A172 (cell line): ENCODE measurements around the gene CHDH. TPM values are rescaled to one million over a fixed set of nuclear protein-coding genes. Genes with fewer than 3 reads are reported as not detected.

Experiments
- DNase-seq: peaks from one replicate; pipeline ENCODE4 v3.0.0-alpha.2; 2015; ENCODE audit warnings: low spot score
- total RNA-seq: library from RNA; depleted of rRNA; stranded (reverse); fragments of >200 nt; shearing (Covaris generic); gene quantifications from 2 replicates; pipeline ENCODE4 v1.2.3, GENCODE V29; 2014

Gene CHDH
- total RNA-seq, 1 experiment from 2014 or later, result 0.67 TPM

DNA sequence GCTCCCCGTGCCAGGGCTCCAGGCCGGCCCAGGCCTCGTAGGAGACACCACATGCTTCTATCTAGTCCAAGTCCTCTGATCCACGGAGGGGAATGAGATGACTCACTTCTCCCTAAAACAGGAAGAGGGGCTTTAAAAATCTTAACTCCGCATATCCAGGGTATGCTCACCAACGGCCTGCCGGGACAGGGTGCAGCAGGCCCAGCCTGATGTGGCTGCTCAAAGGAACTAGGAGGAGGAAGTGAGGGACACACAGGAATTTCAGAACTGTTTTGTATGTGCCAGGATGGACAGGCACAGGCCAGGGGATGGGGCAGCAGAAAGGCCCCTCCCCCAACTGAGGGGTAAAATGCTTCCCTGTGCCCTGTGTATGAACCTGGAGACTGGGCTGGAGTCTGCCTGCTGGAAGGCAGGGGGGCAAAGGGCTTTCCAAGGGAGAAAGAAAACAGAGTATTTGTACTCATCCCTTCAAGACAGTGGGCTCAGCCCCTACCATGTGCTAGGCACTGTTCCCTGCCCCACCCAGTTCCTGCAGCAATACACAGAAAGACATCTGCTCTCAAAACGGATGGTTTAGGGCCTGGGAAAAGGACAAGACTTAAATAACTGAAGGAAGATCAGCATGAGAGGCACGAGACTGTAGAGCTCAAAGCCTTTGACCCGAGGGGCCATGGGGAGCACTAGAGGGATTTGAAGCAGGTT is 22.1 kb downstream of the CHDH start:
- no peak for DNase-seq

DNA sequence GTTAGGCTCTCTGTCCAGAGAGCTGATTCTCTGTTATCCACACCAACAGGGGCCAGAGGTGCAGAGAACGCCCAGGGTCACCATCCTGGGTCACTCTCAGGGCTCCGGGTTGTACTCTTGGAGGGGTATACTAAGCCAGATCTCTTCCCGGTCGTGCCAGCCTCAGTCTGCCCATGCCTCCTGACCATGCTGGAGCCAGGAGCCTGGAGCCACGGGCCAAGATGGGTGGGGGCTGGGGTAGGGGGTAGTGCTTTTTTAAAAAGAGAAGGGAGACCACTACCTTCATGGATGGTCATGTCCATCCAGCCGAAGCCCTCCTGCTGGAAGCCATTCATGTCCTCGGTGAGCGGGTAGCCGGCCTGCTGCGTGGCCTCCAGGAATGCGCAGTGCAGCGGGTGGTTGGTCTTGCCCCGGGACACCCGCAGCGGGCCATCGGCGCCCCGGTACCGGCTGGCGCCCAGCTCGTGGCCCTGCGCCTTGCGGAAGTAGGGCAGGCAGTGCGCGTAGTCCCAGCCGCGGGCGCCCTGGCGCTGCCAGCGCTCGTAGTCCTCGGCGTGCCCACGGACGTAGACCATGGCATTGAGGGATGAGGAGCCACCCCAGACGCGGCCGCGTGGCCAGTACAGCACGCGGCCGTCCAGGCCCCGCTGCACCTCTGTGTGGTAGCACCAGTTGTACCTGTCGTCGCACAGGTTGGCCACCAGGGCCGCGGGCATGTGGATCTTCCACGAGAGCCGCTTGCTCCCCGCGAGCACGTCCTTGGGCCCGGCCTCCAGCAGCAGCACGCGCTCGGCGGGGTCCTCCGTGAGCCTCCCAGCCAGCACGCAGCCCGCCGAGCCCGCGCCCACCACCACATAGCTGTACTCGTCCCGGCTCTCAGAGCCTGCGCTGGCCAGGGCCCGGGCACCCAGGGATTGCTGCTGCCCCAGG is 22.9 kb downstream of the CHDH start:
- DNase-seq, result no peak

DNA sequence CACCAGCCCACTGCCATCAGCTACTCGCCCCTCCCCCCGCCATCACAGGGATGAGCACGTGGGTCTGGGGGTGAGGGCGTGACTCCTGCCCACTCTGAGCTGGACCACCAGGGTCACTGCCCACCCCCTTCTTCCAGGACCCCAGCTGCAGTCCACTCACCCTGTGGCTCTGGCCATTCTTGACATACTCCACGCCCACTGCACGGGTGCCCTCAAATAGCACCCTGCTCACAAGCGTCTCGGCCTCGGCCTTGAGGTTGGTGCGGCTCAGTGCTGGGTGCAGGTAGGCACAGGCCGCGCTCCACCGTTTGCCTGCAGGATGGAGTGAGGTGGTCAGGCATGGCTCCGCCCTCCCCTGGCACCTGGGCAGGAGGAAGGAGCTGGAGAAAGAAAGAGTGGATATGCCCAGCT is 23.9 kb downstream of the CHDH start:
- DNase-seq, result no peak

DNA sequence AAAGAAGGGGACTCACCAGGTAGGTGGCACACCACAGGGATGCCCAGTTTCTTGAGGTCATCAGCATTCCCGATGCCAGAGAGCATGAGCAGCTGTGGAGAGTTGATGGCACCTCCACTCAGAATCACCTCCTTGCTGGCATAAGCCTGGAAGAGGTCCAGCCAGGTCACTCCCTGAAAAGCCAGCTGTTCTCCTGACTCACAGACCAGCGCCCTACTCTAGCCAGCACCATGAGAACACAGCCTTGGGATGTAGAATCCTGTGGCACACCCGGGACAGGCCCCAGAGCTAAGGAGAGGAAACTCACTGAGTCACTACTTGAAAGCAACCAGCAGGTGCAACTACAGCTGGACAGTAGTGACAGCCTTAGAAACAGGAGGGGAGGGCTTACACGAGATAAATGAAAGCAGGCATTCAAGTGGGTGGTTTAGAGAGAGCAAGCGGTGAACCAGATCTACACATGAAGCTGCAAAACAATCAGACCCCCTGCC is 24.5 kb downstream of the CHDH start:
- DNase-seq, result peak; percentile 78

DNA sequence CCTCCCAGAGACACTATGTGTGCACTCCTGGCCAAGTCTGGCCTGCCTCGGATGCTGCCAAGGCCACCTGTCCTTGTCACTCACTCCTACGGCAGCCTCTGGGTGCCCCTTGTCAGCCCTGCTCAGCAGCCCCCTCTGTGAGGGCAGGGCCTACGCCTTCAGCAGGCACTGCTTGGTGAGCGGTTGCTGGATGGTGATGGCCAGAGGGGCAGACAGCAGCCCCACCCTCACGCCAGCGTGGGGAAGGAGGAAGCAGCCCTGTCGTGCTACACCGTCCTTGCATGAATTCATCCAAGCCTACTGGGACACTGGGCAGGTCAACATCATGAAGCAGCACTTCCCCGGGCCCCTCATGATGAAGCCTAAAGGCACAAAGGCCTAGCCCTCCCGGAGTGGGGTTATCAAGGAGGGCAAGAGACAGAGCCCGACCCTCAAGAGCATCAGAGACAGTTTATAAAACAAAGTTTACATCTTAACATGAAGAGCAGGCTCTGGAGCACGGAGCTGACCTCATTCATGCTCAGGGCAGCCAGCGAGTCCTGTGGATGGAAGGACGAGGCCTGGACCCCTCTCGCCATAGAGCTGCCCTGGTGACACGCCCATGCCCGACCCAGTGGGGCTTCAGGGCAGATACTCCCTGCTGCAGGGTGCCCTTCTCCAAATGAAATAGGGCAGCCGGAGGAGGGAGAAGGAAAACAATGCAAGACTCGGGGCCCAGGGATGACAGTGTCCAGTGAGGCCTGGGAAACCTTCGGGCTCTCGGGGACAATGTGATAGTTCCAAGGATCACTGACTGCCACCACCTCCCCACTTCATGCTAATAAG is 25.3 kb downstream of the CHDH start:
- DNase-seq, result no peak

GRCh38 chr3:53820084-53820483 is 26.1 kb downstream of the CHDH start:
- DNase-seq, result no peak

- DNase-seq, result no peak
Observed at GRCh38 chr3:53819163-53819868, 26.9 kb downstream of the CHDH start.

GRCh38 chr3:53818221-53819162 is 27.7 kb downstream of the CHDH start:
- DNase-seq, result no peak

GRCh38 chr3:53817809-53818208 is 28.4 kb downstream of the CHDH start:
- DNase-seq, result no peak

- no peak for DNase-seq
Observed at GRCh38 chr3:53817211-53817610, 29.0 kb downstream of the CHDH start.

DNA sequence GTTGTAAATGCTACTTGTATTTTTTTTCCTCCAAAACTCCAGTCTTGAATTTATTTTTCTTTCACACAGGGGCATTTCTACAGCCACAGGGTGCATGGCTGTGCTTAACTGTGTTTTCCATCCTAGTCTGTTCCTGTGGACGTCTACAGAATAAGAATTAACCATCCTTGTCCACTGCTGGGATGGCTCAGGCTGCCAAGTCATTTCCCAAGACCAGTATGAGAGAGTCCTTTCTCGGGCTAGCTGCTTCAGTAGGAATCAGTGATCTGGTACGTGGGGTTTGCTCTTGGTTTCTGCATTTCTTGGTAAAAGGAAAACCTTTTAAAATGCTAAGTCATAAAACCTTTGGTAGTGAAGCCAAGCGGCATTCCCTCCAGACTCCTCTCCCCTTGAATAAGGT is 29.8 kb downstream of the CHDH start:
- no peak for DNase-seq

DNA sequence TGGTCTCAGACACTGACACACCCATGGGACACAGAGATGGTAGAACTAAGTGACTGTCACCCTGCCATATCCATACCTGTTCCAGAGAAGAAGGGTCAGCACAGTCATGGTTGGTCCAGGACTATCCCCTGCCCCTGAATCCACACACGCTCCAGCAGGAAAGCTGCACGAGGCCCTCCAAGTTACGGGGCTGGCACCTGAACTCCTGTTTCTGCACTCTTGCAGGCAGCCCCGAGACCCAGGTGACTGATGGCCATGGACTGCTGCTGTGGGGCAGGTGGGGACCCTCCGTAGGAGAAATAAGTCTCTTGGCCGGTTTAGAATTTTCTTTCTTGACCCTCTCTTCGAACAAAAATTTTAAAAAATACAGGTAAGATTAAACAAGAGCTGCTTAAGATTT is 30.6 kb downstream of the CHDH start:
- DNase-seq, result no peak

GRCh38 chr3:53815067-53815466 is 31.2 kb downstream of the CHDH start:
- no peak for DNase-seq

GRCh38 chr3:53813876-53814275 is 32.3 kb downstream of the CHDH start:
- no peak for DNase-seq

DNA sequence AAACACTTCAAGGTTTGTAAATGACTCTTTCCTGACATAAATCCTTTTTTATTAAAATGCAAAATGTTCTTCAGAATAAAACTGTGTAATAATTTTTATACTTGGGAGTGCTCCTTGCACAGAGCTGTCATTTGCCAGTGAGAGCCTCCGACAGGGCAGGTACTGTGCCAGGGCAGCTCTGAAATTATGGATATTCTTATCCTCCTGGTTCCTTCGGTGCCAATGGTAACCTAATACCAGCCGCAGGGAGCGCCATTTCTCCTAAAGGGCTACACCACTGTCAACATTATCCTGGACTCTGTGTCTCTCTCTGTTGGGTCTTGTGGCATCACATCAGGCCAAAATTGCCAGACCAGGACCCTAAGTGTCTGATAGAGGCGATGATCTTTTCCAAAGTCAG is 33.0 kb downstream of the CHDH start:
- no peak for DNase-seq

DNA sequence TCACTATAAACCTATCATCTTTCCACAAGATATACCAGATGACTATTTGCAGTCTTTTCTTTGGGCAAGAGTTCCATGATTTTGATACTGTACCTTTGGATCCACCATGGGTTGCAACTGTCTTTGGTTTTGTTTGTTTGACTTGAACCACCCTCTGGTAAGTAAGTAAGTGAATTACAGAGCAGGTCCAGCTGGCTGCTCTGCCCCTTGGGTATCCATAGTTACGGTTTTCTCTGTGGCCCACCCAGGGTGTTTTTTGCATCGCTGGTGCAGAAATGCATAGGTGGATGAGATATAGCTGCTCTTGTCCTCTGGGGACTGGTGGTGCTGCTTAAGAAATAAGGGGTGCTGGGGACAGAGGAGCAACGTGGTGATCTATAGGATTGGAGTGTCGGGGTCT is 33.8 kb downstream of the CHDH start:
- DNase-seq, result no peak

GRCh38 chr3:53811143-53811927 is 34.9 kb downstream of the CHDH start:
- DNase-seq, result no peak

GRCh38 chr3:53809764-53810400 is 36.3 kb downstream of the CHDH start:
- no peak for DNase-seq

GRCh38 chr3:53809267-53809666 is 37.0 kb downstream of the CHDH start:
- DNase-seq, result no peak
